HG02610 (cell line): ENCODE results near the gene HLA-DQB1.
"Not testable (repeated sequence)": the region's sequence is repeated elsewhere in the genome, so short reads cannot be mapped to it uniquely, and the experiment has no call there.

Source experiments
- ATAC-seq: cut with Tn5 transposase; IDR thresholded peaks from one replicate; pipeline ENCODE4 v1.9.1; 2021; ENCODE audit warnings: mild to moderate bottlenecking, moderate library complexity; ENCODE audit not compliant: unreplicated experiment

Gene HLA-DQB1

DNA sequence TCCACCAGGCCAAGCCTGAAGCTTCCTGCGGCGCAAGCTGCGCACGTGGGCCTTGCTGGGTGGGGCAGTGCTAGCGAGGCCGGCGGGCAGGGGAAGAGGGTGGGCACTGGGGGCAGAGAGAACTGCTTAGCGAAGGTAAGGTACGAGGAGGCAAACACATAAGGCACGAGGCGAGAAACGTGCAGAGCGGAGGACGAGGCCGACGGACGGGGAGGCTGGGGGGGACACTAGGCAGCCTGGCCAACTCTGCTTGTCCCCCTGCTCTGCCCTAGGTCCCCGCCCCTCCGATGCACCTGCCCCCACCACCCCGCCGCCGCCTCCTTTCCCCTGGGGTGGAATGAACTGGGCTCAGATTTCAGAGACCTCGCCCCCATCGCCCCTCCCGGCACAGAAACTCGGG lies 2.1 kb downstream of the HLA-DQB1 start:
- no peak for ATAC-seq

DNA sequence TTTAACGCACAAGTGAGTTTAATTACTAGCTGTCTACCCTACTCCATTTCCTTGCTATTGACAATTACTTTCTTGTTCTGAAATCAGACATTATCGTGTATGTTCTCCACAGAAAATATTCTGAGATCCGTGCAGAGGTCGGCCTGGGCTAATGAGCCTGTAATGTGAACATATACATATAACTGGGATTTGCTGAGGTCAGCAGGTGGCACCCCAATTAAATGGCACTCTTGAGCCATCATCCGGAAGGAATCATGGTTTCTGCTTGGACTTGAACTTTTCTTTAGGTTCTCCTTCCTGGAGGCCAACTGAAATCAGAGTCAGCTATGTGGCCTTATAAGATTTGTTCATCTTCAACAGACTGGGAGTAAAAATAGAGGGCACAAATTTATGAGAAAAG lies 3.6 kb downstream of the HLA-DQB1 start:
- ATAC-seq: no peak

DNA sequence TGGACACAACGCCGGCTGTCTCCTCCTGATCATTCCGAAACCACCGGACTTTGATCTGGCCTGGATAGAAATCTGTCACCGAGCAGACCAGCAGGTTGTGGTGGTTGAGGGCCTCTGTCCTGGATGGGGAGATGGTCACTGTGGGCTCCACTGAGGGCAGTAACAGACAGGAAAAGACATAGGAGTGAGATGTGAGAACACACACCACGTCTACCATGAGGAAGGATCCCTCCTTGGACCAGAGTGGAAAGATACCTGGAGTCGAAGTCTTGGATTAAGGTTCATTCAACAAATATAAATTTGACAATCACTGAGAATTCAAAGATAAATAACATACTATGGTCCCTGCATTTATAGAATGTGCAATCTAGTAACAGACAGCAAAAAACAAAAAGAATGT lies 4.4 kb downstream of the HLA-DQB1 start:
- no peak for ATAC-seq

DNA sequence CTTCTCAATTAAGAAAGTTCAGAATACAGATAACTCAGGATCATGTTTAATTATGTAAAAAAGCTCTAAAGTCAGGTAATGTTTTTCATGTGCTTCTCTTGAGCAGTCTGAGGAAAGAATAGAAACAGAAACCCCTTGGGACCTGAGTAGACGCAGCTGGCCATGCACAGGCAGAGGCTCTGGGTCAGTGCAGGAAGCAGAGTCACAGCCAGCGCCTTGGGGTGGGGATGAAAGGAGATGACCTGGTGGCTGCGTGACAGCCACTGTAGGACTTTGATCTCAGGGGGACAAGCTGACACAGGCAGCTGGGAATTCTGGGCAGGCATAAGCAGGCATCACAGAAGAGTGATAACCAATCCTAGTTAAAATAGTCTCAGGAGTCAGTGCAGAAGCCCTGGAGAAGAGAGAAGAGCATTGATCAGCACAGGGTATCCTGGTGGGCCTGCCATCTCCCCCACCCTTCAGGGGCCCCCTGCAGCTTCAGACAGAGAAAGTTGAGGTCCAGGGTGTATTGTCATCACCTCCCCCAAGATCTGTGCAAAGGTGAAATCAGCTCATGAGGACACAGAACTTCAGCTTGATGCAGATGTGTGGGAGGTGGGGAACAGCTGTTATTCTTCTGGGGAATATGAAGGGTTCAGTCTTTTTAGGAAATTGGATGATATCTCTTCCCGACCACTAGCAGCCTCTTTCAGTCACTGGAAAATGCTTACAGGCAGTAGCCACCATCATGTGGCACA lies 6.4 kb downstream of the HLA-DQB1 start:
- no peak for ATAC-seq

DNA sequence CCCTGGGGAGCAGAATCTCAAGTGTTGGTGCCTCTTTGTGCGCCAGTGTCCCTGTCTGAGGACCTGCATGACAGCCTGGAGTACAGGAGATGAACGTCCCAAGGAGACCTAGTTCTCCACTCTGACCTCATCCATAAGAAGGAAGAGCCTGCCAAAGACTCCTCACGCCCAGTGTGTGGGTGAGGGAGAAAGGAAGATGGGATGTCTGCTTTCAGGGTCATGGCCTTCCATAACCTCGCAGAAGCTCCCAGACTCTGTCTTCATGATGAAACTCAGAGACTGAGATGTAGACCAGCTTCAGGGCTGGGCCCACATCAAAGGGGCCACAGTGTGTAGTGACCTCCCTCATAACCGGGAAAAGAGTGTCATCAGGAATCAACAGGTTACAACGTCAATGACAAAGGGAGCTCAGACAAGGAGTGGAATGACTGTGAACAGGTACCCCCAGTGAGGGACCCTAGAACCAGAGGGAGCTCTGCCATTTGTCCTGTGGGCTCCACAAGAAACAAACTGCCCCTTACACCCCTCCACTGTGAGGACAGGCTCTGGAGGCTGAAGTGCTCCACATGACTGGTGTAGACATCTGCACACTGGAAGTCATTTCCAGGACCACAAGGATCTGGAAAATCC lies 8.1 kb downstream of the HLA-DQB1 start:
- no peak for ATAC-seq

- not testable (repeated sequence) for ATAC-seq
Measured at GRCh38 chr6:32657819-32658218, 8.6 kb downstream of the HLA-DQB1 start.

DNA sequence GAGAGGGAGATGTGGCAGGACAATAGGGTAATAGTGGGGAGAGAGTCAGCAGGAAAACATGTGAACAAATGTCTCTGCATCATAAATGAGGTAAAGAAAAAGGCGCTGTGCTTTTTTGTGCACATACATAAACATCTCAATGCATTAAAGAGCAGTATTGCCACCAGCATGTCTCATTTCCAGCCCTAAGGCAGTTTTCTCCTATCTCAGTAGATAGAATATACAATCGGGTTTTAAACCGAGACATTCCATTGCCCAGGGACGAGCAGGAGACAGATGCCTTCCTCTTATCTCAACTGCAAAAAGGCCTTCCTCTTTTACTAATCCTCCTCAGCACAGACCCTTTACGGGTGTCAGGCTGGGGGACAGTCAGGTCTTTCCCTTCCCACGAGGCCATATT lies 9.1 kb downstream of the HLA-DQB1 start:
- ATAC-seq: not testable (repeated sequence)

- no peak for ATAC-seq
Measured at GRCh38 chr6:32655203-32655710, 11.2 kb downstream of the HLA-DQB1 start.

DNA sequence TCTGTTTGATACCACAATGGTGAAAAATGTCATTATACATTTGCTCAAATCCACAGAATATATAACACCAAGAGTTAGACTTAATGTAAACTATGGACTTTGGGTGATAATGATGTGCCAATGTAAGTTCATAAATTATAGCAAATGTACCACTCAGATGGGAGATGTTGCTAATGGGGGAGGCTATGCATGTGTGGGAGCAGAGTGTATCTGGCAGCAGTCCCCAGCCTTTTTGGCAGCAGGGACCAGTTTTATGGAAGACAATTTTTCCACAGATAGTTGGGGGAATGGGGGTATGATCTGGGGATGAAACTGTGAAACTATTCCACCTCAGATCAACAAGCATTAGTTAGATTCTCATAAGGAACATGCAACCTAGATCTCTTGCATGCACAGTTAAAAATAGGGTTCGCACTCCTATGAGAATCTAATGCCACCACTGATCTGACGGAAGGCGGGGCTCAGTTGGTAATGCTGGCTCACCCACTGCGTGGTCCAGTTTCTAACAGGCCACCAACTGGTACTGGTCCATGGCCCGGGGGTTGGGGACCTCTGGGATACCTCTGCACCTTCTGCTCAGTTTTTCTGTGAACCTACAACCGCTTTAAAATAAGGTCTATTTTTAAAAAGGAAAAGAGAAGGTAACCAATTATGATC lies 21.3 kb downstream of the HLA-DQB1 start:
- no peak for ATAC-seq

- no peak for ATAC-seq
Measured at GRCh38 chr6:32643904-32644303, 22.6 kb downstream of the HLA-DQB1 start.

DNA sequence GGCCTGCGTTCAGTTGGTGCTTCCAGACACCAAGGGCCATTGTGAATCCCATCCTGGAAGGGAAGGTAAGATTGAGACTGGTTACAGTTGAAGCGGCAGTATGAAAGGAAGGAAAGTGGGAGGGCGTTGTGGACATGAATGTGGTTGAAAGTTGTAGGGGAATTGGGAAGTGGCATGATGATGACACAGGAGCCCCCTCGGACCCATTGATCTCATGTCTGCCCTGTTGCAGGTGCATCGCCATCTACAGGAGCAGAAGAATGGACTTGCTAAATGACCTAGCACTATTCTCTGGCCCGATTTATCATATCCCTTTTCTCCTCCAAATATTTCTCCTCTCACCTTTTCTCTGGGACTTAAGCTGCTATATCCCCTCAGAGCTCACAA lies 23.7 kb downstream of the HLA-DQB1 start:
- ATAC-seq: no peak

DNA sequence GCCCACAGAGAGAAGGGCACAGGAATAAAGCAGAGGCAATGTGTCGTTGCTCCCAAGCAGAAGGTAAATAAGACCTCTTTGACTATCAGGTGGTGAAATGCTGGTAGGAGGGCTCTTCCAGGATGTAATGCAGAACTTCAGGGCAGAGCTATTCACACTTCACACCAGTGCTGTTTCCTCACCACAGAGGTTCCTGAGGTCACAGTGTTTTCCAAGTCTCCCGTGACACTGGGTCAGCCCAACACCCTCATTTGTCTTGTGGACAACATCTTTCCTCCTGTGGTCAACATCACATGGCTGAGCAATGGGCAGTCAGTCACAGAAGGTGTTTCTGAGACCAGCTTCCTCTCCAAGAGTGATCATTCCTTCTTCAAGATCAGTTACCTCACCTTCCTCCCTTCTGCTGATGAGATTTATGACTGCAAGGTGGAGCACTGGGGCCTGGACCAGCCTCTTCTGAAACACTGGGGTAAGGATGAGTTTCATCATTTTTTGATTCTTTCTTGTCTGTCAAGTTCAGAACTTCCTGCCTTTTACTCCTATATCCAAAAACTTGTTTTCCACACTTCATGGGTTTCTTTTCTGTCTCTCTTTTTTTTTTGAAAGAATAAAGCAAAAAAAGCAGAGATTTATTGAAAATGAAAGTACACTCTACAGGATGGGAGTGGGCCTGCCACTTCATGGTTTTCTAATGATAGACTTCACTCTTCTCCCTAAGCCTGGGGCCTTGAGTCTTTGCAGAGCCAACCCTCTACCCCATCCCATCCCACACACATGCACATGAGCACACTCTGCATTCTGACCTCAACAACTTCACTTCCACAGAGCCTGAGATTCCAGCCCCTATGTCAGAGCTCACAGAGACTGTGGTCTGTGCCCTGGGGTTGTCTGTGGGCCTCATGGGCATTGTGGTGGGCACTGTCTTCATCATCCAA lies 24.4 kb downstream of the HLA-DQB1 start:
- ATAC-seq: not testable (repeated sequence)

DNA sequence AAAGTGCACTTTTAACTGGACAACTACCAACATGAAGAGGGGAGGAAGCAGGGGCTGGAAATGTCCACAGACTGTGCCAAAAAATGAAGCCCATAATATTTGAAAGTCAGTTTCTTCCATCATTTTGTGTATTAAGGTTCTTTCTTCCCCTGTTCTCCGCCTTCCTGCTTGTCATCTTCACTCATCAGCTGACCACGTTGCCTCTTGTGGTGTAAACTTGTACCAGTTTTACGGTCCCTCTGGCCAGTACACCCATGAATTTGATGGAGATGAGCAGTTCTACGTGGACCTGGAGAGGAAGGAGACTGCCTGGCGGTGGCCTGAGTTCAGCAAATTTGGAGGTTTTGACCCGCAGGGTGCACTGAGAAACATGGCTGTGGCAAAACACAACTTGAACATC lies 25.3 kb downstream of the HLA-DQB1 start:
- no peak for ATAC-seq

GRCh38 chr6:32639440-32640394 lies 26.7 kb downstream of the HLA-DQB1 start:
- no peak for ATAC-seq

DNA sequence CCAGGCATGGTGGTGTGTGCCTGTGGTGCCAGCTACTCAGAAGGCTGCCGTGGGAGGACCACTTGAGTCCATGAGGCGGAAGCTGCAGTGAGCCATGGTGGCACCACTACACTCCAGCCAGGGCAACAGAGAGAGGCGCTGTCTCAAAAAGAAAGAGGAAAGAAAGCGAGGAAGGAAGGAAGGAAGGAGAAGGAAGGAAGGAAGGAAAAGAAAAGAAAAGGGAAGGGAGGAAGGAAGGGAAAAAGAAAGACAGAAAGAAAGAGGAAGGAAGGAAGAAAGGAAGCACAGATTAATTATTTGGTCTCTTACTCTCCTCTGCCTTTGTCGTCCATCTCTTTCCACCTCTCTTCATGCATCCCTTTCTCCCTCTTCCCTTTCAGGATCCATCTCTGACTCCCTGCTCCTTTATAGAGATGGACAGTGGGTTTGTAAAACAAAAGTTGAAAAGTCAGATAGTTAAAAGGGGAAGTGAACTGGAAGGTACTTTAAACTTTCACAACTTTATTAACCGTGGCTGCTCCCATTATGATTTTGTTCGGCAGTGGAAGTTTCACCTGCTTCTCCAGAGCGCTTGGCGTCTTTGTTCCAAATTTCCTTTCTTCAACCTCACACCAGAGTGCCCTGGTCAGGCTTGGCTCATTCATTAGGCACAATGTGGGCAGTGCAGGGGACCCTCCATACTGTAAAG lies 27.8 kb downstream of the HLA-DQB1 start:
- ATAC-seq: no peak

GRCh38 chr6:32637883-32638282 lies 28.6 kb downstream of the HLA-DQB1 start:
- ATAC-seq: no peak

DNA sequence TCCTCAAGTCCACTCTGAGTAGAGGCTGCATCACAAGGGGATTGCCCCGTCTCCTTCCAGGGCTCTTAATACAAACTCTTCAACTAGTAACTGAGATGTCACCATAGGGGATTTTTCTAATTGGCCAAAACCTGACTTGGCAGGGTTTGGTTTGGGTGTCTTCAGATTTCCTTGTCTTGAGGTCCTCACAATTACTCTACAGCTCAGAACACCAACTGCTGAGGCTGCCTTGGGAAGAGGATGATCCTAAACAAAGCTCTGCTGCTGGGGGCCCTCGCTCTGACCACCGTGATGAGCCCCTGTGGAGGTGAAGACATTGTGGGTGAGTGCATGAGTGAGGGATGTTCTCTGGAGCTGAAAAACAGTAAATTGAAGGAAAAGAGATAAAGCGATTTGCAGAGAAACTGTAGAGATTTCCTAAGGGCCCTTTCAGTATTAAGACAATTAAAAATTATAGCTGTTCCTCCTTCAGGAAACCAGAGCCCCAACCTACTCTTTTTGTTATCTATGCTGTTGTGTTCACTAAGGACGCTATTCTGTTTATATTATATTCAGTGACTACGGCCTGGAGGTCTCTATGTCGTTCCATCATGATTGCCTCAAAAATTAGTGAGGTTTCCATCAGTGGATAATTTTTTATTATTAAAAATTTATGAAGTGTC lies 29.1 kb downstream of the HLA-DQB1 start, which contains the start of gene HLA-DQA1:
Gene HLA-DQA1 (plus strand): TSS at position 188 of the 662 bp plus-strand sequence. CDS start 53 bp downstream, at position 241.
- ATAC-seq: peak; percentile 82

GRCh38 chr6:32635526-32636123 lies 30.8 kb downstream of the HLA-DQB1 start:
- no peak for ATAC-seq
